ENCODE data around the gene TUBG2. TPM values are rescaled to one million over a fixed set of nuclear protein-coding genes. Genes with fewer than 3 reads are reported as not detected.

The TUBG2 gene
- polyA plus RNA-seq, 1 donor from 2014 or later, result 24.9 TPM

GRCh38 chr17:42629411-42630009, 29.6 kb upstream of the TUBG2 start:
- no peaks in the 10 kb centered on the region for H3K9me3 ChIP-seq (ENCODE audit: low read length)
- H3K4me2 ChIP-seq (ENCODE audit: low read length), result no peak overlapping the region
- no peak overlapping the region for H3K9ac ChIP-seq (ENCODE audit: low read length)
- H3K36me3 ChIP-seq (ENCODE audit: insufficient read depth, low read length), result no peaks in the 10 kb centered on the region
- no peak overlapping the region for H2AFZ ChIP-seq (ENCODE audit: low read depth, low read length)
- no peak overlapping the region for H3K27ac ChIP-seq (ENCODE audit: low read length)
- no peaks in the 10 kb centered on the region for H3K27me3 ChIP-seq (ENCODE audit: insufficient read depth, low read depth, low read length)
- H3K4me3 ChIP-seq (ENCODE audit: low read length), result no peak overlapping the region
- H3F3A ChIP-seq (ENCODE audit: insufficient read depth, low read length, poor library complexity, severe bottlenecking), result no peaks in the 10 kb centered on the region
- no peaks in the 10 kb centered on the region for H3K79me2 ChIP-seq (replicated peaks; ENCODE audit: insufficient read depth, low read length)
- H3K9me2 ChIP-seq (ENCODE audit: insufficient read depth, low read length), result no peaks in the 10 kb centered on the region
- TF ChIP-seq CTCF (IDR thresholded peaks at IDR 0.05; ENCODE audit: poor library complexity, severe bottlenecking), result no peak
- H4K20me1 ChIP-seq (ENCODE audit: insufficient read depth), result no peaks in the 10 kb centered on the region

GRCh38 chr17:42632949-42633444, 26.1 kb upstream of the TUBG2 start:
- no peak overlapping the region for H2AFZ ChIP-seq (ENCODE audit: low read depth, low read length)
- H3K79me2 ChIP-seq (replicated peaks; ENCODE audit: insufficient read depth, low read length), result no peaks in the 10 kb centered on the region
- H3K36me3 ChIP-seq (ENCODE audit: insufficient read depth, low read length), result no peaks in the 10 kb centered on the region
- no peaks in the 10 kb centered on the region for H3F3A ChIP-seq (ENCODE audit: insufficient read depth, low read length, poor library complexity, severe bottlenecking)
- no peak overlapping the region for H3K9ac ChIP-seq (ENCODE audit: low read length)
- H3K4me2 ChIP-seq (ENCODE audit: low read length), result no peak overlapping the region
- no peaks in the 10 kb centered on the region for H3K9me3 ChIP-seq (ENCODE audit: low read length)
- no peaks in the 10 kb centered on the region for H3K27me3 ChIP-seq (ENCODE audit: insufficient read depth, low read depth, low read length)
- H3K27ac ChIP-seq (ENCODE audit: low read length), result no peak overlapping the region
- no peaks in the 10 kb centered on the region for H4K20me1 ChIP-seq (ENCODE audit: insufficient read depth)
- no peaks in the 10 kb centered on the region for H3K9me2 ChIP-seq (ENCODE audit: insufficient read depth, low read length)
- TF ChIP-seq MXI1 (conservative IDR thresholded peaks at IDR 0.05; ENCODE audit: poor library complexity, severe bottlenecking), result no peak
- no peak for TF ChIP-seq REST (IDR thresholded peaks at IDR 0.05; ENCODE audit: borderline replicate concordance)
- TF ChIP-seq EP300 (conservative IDR thresholded peaks at IDR 0.05; ENCODE audit: poor library complexity, severe bottlenecking), result no peak
- TF ChIP-seq RAD21 (conservative IDR thresholded peaks at IDR 0.05), result no peak
- no peak for TF ChIP-seq POLR2AphosphoS5 (IDR thresholded peaks at IDR 0.05)
- no peak for TF ChIP-seq SMC3 (conservative IDR thresholded peaks at IDR 0.05; ENCODE audit: poor library complexity)
- TF ChIP-seq CTCF (IDR thresholded peaks at IDR 0.05; ENCODE audit: poor library complexity, severe bottlenecking), result no peak
- TF ChIP-seq TAF1 (IDR thresholded peaks at IDR 0.05; ENCODE audit: low read depth), result no peak
- no peak for TF ChIP-seq EZH2 (IDR thresholded peaks at IDR 0.05; ENCODE audit: borderline replicate concordance, insufficient read depth, low read length, poor library complexity, severe bottlenecking)
- no peak overlapping the region for H3K4me3 ChIP-seq (ENCODE audit: low read length)

Data from neural cell (in vitro differentiated cells).